ENCODE results near the gene NACC2.

The NACC2 gene

DNA sequence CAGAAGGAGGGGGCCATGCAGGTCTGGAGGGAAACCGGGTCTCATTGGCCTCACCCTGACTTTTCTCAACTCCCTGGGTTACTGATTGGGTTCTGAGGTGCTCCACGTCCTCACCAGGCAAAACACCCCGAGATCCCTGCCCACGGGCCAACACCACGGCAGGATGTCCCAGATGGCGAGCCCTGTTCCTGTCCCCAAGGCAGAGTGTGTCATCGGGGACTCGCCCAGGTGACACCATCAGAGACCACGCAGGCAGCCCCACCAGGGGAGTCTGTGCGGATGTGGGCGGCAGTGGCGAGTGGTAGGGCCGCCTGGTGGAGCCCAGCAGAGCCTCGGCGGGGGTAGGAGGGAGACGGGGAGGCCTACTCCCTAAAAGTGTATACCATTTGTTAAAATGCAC, 74.9 kb downstream of the NACC2 start:
- peak; percentile 7 for DNase-seq

DNA sequence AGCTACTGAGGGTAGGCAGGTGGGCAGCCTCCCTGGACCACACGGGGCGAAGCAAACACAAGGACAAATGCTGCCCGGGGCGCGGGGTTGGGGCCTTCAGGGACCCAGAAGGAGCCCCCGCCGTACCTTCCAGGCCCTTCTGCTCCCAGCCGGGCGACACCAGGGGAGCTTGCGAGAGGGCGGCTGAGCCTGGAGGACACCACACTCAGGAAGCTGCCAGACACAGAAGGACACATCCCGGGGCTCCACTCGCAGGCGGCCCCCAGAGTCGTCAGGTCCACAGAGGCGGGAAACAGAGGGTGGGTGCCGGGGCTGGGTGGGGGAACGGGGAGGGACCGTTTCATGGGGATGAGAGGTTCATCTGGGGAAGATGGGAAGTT, 75.4 kb downstream of the NACC2 start:
- DNase-seq: no peak

DNA sequence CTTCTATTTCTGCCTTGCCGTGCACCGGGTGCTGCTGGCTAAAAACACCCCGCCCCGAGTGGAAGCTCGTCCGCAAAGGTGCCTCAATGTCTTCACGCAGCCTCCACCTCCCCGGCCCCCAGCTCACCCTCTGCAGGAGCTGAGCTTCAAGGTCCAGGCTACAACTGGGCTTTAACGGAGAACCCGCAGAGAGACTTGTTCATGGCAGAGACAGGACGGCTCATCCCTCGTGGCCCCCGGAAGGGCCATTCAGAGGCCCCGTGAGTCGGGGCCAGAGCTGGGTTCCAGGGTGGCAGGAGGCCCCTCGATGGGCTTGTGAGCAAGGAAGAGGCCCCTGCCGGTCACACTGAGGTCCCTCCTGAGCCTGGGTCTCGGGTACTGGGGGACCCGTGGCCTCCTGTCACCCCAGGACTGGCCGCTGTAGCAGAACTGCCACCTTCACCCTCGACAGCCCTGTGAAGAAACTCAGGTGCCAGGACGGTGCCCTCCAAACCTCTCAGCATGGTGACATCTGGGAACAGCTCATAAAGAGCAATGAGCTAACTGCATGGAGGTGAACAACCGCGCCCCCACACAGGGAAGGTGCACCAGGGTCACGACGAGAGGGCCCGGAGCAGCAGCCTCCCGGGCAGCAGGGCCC, 75.9 kb downstream of the NACC2 start:
- peak; percentile 5 for DNase-seq

DNA sequence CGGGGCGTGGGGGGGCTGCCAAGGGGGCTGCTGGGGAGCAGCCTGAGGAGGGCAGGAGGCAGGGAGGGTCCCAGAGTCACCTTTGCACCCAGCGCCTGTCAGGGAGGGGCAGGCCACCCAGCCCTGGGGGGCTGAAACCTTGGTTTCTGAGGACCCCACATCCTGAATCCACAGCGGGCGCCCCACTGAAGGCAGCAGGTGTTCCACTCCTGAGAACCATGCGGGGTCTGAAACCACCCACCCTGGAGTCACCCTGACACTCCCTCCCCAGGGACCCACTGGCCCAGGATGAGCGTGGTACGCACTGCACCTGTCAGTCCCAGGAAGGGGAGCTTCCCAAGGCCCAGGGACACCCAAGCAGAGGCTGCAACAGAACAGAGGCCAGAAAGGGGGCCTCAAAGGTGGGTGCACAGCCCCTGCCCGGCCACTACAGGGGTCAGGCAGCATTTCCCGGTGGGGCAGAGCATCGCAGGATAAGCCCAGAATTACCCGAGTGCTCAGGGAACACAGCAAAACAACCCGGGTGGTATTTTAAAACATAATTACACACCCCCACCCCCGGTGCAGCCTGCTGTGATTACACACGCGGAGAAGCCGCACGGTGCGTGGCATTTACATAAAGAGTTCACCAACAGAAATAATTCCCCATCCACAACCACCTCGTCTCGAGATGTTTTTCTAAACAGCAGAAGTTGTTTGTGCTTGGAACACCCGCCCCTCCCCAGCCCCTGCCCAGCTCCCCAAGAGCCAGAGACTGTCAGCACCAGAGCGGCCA, 76.6 kb downstream of the NACC2 start:
- DNase-seq: peak; percentile 5

DNA sequence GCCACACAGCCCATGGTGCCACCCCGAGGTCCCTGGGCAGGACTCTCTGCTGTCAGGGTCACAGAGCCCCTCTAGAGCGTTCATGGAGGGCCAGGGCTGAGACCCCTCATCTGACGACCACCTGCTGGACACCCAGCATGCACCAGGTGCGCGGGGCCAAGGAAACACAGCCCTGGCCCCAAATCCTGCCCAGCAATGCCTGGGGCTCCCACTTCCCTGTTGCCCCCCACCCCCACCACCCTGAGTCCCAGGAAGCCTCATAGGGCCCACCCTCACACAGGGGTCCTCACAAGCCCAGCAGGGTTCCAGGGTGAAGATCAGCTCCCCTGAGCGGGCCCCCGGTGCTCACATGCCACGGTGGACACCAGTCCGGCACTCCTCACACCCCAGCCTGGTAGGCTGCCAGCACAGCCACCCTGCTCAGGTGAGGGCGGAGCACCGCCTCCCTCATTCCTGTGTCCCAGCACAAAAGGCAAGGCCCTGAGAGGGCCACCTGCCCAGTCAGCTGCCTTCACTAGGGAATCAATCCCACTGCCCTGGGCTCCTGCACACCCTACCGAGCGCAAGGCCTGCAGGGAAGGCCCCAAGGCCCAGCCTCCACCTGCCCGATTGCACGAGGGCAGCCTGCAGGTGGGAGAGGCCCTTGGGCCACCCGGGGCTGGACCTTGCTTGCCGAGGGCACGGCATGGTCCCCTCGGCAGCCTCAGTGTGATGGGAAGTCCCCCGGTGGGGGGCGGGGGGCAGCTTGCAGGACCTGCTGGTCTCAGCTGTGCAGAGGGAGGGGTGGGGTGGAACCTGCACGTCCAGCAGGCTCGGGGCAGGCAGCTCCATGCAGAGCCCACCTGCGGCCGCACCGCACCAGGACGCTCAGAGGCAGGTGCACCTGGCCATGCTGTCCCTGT, 77.5 kb downstream of the NACC2 start:
- peak; percentile 5 for DNase-seq

DNA sequence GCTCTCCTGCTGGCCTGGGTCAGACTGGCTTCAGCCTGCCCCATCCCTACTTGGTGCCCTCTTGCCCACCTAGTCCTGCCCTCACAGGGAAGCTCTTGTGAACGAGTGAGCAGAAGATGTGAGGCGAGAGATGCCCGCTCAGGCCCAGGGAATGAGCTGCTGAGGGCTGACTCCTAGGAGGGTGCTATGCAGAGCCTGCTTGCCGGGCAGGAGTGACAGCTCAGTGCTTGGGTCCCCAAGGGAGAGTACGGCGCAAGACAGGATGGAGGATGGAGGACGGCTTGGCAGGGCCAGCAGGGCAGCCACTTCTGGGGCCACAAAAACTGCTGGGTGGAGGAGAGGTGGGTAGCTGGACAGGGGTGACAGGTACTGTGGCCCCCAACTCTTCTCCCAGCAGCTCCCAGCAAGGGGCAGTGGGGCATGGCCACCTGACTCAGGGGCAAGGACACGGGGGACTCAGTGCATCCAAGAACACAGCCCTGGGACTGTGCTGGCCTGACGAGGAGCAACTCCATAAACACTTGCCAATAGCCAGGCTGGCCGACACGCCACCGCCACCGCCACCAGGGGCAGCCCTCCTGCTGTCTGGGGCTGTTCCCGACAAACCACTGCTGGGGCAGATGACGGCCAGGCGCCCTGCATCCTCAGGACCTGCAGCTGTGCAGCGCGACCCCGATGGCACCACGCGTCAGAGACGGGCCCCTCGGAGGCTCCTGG, 78.4 kb downstream of the NACC2 start:
- peak; percentile 46 for DNase-seq

DNA sequence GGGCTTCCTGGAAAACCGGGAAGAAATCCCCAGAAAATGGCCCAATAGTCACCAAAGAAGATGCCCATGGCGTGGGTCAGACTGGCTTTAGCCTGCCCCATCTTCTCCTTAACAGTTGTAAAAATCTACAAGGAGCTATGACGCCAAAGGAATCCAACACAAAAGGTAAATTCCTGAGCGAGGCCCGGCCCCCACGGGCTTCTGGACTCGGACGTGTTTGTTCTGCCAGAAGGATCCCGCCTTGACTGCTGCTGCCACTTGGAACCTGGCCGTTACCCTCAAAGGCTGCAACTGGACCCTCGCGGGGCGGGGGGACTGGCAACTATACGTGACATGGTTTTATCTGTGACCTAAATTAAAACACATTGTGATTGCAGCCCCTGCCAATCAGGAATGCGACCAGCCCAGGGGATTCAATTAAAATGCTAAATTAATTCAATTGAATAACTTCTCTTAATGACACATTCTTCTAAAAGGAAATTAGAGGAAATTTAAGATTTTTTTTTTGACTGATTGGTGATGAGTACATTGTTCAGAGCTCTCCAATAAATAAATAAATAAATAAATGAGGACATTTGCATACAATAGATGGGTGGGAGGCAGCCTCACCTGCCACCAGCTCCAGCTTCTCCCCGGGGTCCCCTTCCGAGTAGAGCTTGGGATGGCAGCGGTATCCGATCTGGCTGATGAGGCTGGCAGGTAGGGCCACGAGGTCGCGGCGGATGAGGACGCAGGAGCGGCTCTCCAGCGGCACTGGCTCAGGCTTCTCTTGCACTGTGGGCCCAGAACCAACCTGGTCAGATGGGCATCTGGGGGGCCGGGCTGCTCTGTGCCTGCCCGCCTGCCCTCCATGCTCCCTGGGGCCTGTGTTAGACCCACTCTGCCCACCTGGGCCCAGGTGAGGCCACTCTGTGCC, 79.2 kb downstream of the NACC2 start:
- DNase-seq: peak; percentile 6

DNA sequence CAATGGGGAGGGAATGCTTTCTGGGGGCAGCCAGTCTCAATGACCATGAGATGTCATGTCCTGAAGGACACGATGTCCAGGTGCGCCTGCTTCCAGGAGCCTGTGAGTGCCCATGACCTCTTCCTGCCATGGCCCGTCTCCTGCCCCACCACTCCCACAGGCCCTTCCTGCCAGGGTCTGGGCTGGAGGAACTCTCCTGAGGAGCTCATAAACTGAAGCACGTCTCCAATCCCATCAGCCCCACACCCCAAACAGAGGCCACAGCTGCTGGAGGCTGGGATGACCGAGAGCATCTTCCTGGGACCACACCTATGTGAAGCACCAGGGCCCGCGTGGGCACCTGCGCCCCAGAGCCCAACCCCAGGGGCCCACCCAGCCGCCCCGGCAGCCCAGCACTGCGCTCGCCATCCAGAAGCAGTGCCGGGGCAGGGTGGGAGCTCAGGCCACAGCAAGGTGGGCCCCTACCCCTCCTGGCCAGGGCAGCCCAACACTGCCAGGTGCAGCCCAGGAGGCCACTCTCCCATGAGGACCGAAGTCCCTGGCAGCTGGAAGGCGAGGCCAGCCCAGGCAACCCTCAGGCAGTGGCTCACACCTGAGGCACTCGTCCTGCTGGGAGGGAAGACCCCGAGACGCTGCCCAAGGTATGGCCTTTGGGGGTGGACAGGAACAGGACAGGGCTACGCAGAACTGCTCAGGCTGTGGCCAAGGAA, 80.0 kb downstream of the NACC2 start:
- DNase-seq: peak; percentile 6

DNA sequence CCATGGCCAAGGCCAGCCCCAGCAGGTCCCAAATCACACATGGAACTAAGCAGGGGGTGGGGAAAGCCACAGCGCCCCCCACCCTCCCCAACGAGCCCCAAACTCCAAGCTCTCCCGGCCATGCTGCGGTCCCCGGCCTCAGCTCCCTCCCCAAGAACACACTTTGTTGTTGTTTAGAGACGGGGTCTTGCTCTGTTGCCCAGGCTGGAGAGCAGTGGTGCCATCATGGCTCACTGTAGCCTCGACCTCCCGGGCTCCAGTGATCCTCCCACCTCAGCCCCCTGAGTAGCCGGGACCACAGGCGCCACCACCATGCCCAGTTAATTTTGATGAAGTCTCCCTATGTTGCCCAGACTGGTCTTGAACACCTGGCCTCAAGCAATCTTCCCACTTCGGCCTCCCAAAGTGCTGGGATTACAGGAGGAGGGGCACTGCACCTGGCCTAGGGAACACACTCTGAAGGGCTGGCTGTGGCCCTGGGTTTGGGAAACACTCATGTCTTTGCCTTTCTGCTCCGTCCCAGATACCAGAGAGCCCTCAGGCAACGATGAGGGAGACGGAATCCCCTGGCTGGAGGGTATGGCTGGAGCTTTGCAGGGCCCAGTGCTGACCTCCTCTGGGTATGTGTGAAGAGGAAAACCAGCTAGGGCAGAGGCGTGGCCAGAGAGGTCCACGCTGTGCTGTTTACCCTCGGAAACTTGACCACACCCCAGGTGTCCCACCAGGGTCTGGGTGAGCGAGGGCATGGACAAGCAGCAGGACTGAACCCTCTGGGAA, 80.8 kb downstream of the NACC2 start:
- peak; percentile 20 for DNase-seq

DNA sequence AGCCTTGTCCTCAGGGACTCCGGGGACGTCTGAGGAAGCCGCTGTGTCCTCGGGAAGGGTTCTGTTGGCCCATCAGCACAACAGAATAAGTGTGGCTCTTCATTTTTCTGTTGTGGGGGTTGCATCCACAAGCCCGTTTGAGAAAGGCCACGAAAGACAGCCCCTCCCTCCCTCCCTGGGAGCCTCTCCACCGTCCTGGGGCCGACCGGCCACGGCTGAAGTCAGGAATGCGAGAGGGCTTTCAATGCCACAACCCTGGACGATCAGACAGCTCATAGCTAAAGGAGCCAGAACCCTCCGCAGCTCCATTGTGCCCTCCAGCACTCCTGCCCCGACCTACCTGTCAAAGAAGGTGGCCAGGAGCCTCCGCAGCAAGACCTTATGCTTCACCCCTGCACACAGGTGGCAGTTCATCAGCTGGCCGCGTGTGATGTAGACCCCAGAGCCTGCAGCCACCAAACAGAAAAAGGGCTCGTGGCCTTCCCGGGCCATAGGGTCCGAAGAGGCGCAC, 81.5 kb downstream of the NACC2 start:
- DNase-seq: no peak

DNA sequence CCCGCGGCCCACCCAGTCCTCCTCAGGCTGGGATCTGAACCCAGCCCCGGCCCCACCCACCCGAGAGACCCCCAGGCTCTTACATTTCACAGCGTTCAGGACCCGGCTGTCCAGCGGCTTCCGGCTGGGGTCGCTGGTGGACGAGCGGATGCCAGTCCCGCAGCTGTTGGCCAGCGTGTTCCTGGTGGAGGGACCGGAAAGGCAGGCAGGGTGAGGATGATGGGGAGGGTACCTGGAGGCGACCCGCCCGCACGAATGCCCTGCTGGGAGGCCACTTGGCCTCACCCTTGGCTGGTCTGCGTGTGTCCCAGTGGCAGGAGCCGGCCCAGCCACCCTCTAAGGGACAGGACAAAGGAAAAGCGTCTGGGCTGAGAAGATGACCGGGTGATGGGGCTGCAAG, 82.0 kb downstream of the NACC2 start:
- DNase-seq: no peak

DNA sequence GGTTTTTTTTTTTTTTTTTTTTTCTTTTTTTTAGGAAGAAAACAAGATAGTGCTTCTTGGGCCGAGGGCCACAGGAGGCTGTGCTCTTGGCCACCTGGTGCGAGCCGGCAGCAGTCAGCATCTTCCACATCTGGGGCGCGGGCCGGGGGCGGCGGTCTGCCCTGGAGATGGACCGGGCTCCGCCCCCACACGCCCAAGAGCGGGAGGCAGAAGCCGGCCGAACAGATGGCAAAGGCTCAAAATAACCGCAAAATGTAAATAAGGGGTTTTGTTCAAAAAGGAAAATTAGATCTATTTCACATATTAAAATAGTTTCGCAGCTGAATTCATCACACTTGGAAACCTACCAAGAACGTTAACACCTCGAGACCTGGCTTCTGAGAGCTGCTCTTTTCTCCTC, 82.4 kb downstream of the NACC2 start:
- no peak for DNase-seq

DNA sequence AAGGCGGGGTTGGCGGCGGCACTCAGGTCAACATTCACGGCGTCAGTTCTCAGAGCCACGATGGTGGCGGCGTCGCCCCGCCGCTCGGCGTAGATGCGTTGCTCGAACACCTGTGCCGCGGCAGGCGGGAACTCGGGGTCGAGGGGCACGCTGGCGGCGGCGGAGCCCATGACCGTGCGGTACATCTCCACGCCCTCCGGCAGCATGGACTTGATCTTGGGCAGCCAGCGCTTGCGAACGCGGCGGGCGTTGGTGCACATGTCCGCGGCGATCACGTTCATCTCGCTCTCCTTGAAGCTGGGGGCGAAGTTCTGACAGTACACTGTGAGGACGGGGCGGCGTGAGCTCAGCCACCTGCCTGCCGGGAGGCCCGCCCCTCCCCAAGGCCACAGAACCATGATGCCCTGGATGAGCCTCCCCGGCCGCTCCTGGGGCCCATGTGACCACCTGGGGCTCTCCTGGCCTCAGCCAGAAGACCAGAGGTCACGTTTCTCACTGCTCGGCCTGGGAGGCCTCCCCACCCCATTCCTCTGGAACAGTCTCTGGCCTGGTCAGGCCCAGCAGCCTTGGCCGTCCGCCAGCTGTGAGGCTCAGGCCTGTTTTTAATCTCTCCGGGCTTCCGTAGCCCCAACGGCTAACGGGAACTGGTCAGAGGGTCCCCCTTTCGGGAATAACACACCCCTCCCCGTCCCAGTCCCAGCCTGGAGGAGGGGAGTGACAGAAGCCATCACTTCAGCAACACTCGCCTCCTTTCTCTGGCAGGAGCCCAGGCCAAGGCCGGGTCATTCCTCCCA, 83.2 kb downstream of the NACC2 start:
- DNase-seq: no peak

DNA sequence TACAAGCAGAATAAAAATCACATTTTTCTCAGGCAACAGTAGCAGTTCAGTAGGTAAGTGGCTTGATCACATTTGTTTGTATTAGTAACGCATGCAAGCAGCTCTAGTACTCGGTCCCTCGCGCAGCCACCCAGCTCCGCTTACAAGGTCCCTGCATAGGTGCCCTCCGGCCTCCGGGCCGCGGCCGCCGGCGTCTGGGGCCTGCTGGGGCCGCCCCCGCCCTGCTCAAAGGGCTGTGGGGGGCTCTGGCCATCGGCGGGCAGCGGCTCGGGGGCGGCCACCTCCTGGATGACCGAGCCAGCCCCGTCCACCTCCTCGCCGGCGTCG, 83.8 kb downstream of the NACC2 start:
- no peak for DNase-seq

DNA sequence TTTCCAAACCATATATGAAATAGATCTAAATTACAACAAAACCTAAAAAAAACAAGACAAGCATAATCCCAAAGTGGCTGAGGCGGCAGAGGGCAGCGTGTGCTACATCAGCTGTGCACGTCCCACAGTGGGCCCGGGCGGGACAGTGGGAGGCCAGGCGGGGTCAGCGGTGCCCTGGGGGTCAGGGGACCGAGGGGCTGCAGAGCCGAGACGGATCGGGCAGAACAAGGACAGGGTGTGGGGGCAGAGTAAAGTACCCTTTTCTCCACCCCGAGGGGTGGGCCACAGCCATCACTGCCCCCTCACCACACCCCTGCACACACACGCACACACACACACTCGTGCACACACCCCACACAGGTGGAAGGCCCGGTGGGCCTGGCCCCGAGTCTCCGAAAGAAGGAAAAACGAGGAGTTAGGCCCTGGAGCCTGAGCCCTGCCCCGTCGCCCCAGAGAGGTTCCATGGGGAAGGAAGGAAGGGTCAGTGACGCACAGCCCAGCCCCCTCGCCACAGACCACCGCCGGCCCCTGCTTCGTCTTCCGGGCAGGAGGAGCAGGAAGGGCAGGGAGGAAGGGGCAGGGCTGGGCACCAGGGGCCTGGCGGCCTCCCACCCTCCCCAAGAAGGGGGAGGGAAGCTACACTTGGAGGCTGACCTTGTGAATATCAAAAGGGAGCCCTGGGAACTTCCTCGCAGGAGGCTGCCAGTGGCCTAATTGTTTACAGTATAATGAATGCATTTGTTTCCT, 84.3 kb downstream of the NACC2 start:
- no peak for DNase-seq

DNA sequence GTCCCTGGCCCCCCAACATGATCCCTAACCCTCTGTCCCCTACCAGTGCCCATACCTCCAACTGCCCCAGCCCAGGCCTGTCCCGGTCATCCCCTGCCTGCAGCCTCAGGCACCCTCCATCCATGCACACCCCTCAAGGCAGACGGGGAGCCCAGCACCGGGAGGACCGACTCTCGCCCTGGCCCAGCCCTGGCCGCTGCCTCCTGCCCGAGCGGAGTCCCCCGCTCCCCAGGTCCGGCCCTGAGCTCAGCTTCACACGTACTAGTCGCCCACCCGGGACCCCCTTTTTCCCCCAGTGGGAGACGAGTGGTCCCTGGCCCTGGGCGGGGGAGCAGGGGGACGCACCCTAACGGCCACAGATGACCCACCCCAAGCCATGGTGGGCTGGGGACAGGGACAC, 84.9 kb downstream of the NACC2 start:
- no peak for DNase-seq

DNA sequence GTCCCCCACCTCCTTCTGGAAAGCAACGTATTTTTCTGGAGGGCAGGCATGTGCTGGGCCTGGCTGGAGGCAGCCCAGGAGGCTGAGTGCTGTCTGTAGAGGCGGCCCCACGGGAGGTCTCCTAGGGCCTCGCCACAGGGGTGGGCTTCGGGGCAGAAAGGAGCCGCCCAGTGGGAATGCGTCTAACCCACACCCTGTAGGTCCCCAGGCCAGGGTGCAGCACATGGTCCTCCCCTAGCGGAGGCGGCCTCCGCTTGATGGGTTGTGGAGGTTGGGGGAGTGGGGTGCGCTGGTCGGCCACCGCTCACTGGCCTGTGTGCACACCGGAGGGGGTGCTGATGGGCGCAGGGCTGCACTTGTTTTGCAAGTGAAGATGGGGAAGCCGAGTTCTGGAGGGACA, 85.6 kb downstream of the NACC2 start:
- no peak for DNase-seq

DNA sequence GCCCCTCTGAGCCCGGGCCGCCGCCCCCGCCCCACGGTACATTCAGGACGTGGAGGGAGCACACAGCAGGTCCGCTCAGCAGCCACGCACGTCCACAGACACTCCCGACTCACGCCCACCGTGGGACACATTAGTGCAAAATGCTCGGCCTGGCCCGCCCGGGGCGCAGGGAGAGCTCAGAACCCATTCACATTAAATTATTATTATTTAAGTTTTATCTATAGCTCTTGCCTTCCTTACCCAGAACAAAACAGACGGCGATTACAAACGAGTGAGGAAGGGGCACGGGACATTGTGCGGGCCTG, 86.4 kb downstream of the NACC2 start:
- no peak for DNase-seq
